Measurements from ENCODE around the gene GIMAP1.
"Not testable (repeated sequence)": the region's sequence is repeated elsewhere in the genome, so short reads cannot be mapped to it uniquely, and the experiment has no call there.

GIMAP1 gene

DNA sequence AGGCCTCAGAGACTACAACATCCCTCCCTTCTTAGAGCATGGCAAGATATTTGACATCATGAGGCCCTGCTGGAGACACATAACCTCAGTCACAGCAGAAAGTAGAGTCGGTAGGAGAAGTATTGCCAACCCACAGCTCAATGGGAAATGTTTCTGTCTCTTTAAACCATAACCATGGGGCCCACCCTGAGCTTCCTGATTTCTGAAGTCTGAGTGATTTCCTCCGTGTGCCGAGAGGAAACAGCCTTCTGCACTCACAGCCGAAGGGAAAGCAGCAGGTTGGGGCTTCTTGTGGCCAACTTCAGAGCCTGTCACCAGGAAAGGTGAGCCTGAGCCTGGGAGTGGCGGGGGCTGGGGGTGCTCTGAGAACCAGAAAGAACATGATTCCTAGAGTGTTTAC, at the start of gene GIMAP1:
Gene GIMAP1 (plus strand): TSS at position 246 of the 400 bp plus-strand sequence. CDS start 2,435 bp downstream, outside the sequence.
- DNase-seq (ENCODE audit: low spot score) = no peak

GRCh38 chr7:150668472-150668911, 47.9 kb upstream of the GIMAP1 start:
- no peak for DNase-seq (ENCODE audit: low spot score)

- no peak for DNase-seq (ENCODE audit: low spot score)
These were observed 47.4 kb upstream of the GIMAP1 start for GRCh38 chr7:150668977-150669376.

DNA sequence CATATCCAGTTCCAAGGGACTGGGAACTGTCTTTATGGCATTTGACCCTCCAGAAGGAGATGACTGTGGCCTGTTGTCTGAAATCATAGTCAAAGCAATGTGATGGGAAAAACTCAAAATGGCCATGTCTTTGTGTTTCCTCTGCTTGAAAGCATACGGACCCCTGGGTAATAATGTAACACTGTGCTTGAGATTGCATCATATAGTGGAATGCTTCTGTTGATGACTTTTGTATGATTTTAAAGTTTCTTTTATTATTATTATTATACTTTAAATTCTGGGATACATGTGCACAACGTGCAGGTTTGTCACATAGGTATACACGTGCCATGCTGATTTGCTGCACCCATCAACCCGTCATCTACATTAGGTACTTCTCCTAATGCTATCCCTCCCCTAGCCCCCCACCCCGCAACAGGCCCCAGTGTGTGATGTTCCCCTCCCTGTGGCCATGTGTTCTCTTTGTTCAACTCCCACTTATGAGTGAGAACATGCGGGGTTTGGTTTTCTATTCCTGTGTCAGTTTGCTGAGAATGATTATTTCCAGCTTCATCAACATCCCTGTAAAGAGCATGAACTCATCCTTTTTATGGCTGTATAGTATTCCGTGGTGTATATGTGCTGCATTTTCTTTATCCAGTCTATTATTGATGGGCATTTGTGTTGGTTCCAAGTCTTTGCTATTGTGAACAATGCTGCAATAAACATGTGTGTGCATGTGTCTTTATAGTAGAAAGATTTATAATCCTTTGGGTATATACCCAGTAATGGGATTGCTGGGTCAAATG, 44.4 kb upstream of the GIMAP1 start:
- not testable (repeated sequence) for DNase-seq (ENCODE audit: low spot score)

GRCh38 chr7:150675714-150676113, 40.7 kb upstream of the GIMAP1 start:
- DNase-seq (ENCODE audit: low spot score) = no peak

- DNase-seq (ENCODE audit: low spot score) = not testable (repeated sequence)
These were observed 40.1 kb upstream of the GIMAP1 start for GRCh38 chr7:150676276-150676675.

- not testable (repeated sequence) for DNase-seq (ENCODE audit: low spot score)
These were observed 39.6 kb upstream of the GIMAP1 start for GRCh38 chr7:150676854-150677253.

DNA sequence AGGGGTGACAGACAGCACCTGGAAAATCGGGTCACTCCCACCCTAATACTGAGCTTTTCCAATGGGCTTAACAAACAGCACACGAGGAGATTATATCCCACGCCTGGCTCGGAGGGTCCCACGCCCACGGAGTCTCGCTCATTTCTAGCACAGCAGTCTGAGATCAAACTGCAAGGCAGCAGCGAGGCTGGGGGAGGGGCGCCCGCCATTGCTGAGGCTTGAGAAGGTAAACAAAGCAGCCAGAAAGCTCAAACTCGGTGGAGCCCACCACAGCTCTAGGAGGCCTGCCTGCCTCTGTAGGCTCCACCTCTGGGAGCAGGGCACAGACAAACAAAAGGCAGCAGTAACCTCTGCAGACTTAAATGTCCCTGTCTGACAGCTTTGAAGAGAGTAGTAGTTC, 37.8 kb upstream of the GIMAP1 start:
- not testable (repeated sequence) for DNase-seq (ENCODE audit: low spot score)

- not testable (repeated sequence) for DNase-seq (ENCODE audit: low spot score)
These were observed 36.0 kb upstream of the GIMAP1 start for GRCh38 chr7:150680364-150680763.

- peak; percentile 34 for DNase-seq (ENCODE audit: low spot score)
These were observed 31.0 kb upstream of the GIMAP1 start, which contains the start of gene GIMAP2 for GRCh38 chr7:150685219-150686029. Gene GIMAP2, plus strand, starts transcription at chr7:150685706. Its CDS starts 1,354 bp downstream, at chr7:150687060.

GRCh38 chr7:150686030-150686631, 30.3 kb upstream of the GIMAP1 start:
- DNase-seq (ENCODE audit: low spot score) = peak; percentile 12

DNA sequence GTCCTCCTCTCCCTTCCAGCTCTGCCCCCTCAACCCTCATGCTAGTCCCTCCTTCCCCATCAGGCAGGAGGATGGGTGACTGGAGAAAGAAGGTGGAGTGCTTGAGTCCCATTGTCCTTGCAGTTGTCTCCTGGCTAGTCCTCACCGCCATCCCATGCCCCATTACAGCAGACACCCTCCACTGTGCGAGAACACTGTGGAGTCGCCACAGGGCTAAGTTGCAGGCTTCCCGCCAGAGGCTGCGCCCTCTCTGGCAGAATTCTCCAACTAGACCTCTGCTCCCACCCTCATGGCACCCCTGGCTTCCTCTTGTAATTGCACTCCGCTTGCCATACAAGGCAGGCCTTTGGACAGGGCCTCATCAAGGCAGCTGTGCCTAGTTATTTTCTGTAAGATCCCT, 27.8 kb upstream of the GIMAP1 start:
- DNase-seq (ENCODE audit: low spot score) = no peak

- no peak for DNase-seq (ENCODE audit: low spot score)
These were observed 20.8 kb upstream of the GIMAP1 start for GRCh38 chr7:150695654-150696053.

DNA sequence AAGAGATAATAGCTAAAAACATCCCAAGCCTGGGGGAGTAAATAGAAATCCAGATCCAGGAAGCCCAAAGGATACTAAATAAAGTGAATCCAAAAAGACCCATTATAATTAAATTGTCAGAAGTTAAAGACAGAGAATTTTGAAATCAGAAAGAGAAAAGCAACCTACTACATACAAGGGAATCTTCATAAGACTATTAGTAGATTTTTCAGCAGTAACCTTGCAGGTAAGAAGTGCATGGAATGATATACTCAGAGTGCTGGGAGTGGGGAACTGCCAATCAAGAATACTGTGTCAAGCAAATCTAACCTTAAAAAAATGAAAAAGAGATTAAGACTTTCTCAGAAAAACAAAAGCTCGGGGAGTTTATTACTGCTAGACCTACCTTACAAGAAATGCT, 13.2 kb upstream of the GIMAP1 start:
- no peak for DNase-seq (ENCODE audit: low spot score)

GRCh38 chr7:150715293-150715692, 1.1 kb upstream of the GIMAP1 start:
- DNase-seq (ENCODE audit: low spot score) = no peak

DNA sequence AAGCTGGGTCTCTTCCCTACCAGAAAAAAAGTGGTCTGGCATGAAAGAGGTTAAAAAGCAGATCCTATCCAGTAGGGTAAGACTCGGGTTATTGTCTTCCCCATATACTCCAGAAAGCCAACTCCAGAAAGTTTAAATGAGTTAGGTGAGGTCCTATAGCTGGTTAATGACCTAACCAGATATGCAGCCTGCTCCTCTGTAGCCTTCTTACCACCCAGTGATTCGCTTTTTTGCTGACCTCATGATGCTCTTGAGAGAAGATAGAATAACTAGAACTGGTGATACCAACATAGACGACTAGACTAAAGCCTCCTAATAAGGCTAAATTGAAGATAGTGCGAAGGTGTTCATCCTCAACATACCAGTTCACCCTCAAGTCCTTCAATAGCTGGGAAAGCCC, 675 bp upstream of the GIMAP1 start:
- no peak for DNase-seq (ENCODE audit: low spot score)

GRCh38 chr7:150716939-150717338, 526 bp downstream of the GIMAP1 start:
- DNase-seq (ENCODE audit: low spot score) = no peak

DNA sequence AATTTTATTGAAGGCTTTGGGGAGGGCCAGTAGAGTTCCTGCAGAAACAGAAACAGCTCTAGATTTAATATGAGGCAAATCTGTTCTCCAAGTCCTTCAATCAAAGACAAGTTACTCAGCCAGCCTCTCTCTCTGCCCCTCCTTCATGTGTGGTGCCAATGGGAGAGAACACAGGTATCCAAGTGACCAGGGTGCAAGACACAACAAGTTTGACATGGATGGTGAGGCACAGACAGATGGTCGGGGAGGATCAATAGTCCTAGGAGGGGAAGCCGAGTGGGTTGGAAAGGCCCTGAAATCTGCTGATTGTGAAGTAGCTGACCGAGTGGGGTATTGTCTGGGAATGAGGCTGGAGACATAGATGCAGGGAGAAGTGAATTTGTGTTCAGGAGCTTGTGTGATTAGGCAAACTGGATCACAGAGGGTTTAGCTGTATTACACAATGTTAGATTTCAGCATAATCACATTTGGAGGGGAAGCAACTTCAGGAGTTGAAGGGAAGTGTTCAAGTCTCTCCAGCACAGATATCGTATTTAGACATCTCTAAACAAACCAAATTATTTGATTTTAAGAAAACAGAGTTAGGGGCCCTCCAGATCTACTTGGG, 1.5 kb downstream of the GIMAP1 start:
- DNase-seq (ENCODE audit: low spot score) = no peak

GRCh38 chr7:150719436-150719835, 3.0 kb downstream of the GIMAP1 start:
- DNase-seq (ENCODE audit: low spot score) = no peak

DNA sequence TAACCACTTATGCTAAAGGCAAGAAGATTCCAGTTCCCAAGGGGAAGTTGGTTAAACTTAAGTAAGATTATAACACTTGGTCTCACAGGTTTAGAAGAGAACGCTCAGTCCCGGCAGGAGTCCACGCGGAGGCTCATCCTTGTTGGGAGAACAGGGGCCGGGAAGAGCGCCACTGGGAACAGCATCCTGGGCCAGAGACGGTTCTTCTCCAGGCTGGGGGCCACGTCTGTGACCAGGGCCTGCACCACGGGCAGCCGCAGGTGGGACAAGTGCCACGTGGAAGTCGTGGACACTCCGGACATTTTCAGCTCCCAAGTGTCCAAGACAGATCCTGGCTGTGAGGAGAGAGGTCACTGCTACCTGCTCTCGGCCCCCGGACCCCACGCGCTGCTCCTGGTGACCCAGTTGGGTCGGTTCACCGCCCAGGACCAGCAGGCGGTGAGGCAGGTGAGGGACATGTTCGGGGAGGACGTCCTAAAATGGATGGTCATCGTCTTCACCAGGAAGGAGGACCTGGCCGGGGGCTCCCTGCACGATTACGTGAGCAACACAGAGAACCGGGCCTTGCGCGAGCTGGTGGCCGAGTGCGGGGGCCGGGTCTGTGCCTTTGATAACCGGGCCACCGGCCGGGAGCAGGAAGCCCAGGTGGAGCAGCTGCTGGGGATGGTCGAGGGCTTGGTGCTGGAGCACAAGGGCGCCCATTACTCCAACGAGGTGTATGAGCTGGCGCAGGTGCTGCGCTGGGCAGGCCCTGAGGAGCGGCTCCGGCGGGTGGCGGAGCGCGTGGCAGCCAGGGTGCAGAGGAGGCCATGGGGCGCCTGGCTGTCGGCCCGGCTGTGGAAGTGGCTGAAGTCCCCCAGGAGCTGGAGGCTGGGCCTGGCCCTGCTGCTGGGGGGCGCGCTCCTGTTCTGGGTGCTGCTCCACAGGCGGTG, 3.8 kb downstream of the GIMAP1 start:
- no peak for DNase-seq (ENCODE audit: low spot score)

GRCh38 chr7:150721970-150722373, 5.6 kb downstream of the GIMAP1 start:
- DNase-seq (ENCODE audit: low spot score) = no peak

All from GM03348 (cell line).